Osteocyte (in vitro differentiated cells): ENCODE measurements around the gene COMMD8. TPM values are rescaled to one million over a fixed set of nuclear protein-coding genes. Genes with fewer than 3 reads are reported as not detected.

Source experiments
- DNase-seq: peaks from one replicate; pipeline ENCODE4 v3.0.0; 2021; ENCODE audit warnings: mixed read lengths; ENCODE audit not compliant: unreplicated experiment; ENCODE audit errors: extremely low spot score
- H3K27ac Mint-ChIP-seq: one replicate; pipeline ENCODE4 v1.8.0; 2021; ENCODE audit warnings: mild to moderate bottlenecking, mixed read lengths; ENCODE audit not compliant: unreplicated experiment
- H3K27me3 Mint-ChIP-seq: one replicate; pipeline ENCODE4 v1.8.0; 2021; ENCODE audit warnings: mixed read lengths; ENCODE audit not compliant: unreplicated experiment
- H3K36me3 Mint-ChIP-seq: one replicate; pipeline ENCODE4 v1.8.0; 2021; ENCODE audit warnings: mixed read lengths; ENCODE audit not compliant: unreplicated experiment
- H3K4me1 Mint-ChIP-seq: one replicate; pipeline ENCODE4 v1.8.0; 2021; ENCODE audit warnings: mixed read lengths; ENCODE audit not compliant: unreplicated experiment
- H3K4me3 Mint-ChIP-seq: one replicate; pipeline ENCODE4 v1.8.0; 2021; ENCODE audit warnings: mild to moderate bottlenecking, moderate library complexity, mixed read lengths; ENCODE audit not compliant: unreplicated experiment
- H3K9me3 Mint-ChIP-seq: one replicate; pipeline ENCODE4 v1.8.0; 2021; ENCODE audit warnings: mixed read lengths; ENCODE audit not compliant: unreplicated experiment
- total RNA-seq: library from RNA; stranded (reverse); gene quantifications from 2 replicates; pipeline ENCODE4 v1.2.1, GENCODE V29; 2021
- TF ChIP-seq, protein P1 (sequence below): fragments of 200-600 bp; sonication (generic); IDR thresholded peaks from 2 replicates; pipeline ENCODE4 v1.5.0; 2021; ENCODE audit warnings: antibody characterized with exemption, mild to moderate bottlenecking, moderate library complexity

COMMD8 gene
- total RNA-seq, 1 donor from 2014 or later: 14.7 TPM

DNA sequence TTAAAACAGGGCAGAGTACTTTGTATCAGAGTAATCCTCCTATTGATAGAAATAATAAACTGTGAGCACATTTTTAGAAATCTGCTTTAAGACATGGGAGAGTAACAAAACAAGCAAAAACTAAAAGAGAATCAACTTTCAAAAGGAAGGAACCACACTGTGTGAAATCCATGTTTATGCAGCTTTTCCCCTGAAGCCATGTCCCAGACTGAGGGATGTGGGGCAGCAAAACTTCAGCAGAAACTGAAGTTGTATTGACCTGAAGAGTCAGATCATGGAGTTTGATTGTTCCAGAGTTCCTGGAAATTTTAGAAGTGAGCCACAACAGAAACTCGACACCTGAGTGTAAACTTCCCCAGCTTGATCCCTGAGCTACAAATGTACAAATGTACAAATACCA lies 53.2 kb downstream of the COMMD8 start:
- DNase-seq: no peak
- Mint-ChIP-seq H3K4me3 (no peak overlapping the region), H3K27me3 (peaks cover 56% of the 10 kb centered on the region), H3K36me3 (no peaks in the 10 kb centered on the region), H3K9me3 (no peaks in the 10 kb centered on the region), H3K4me1 (peaks cover 8% of the 10 kb centered on the region), H3K27ac (peak overlapping the region; percentile 58)
- TF ChIP-seq, protein P1, sequence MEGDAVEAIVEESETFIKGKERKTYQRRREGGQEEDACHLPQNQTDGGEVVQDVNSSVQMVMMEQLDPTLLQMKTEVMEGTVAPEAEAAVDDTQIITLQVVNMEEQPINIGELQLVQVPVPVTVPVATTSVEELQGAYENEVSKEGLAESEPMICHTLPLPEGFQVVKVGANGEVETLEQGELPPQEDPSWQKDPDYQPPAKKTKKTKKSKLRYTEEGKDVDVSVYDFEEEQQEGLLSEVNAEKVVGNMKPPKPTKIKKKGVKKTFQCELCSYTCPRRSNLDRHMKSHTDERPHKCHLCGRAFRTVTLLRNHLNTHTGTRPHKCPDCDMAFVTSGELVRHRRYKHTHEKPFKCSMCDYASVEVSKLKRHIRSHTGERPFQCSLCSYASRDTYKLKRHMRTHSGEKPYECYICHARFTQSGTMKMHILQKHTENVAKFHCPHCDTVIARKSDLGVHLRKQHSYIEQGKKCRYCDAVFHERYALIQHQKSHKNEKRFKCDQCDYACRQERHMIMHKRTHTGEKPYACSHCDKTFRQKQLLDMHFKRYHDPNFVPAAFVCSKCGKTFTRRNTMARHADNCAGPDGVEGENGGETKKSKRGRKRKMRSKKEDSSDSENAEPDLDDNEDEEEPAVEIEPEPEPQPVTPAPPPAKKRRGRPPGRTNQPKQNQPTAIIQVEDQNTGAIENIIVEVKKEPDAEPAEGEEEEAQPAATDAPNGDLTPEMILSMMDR: no peak

DNA sequence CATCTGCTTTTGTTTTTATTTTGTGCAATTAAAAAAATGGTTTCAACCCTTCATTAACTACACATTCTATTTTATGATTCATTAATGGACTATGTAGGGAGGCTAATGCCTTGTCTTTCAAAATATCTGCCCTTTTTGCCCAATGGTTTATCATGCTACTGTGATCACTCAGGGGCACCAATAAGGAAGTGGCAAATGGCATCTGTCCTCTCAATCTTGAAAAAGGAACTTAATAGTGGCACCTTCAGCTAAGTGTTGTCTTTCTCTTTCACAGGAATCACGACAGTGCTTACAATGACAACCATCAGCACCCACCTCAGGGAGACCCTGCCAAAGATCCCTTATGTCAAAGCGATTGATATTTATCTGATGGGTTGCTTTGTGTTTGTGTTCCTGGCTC lies 57.1 kb downstream of the COMMD8 start:
- Mint-ChIP-seq H3K9me3 (no peaks in the 10 kb centered on the region), H3K4me1 (peaks cover 8% of the 10 kb centered on the region), H3K27me3 (peaks cover 55% of the 10 kb centered on the region), H3K36me3 (no peaks in the 10 kb centered on the region), H3K27ac (no peak overlapping the region), H3K4me3 (no peak overlapping the region)
- TF ChIP-seq, protein P1: no peak
- no peak for DNase-seq

Other genes starting within 250 kb of the COMMD8 start
- 36.2 and 41.6 TPM in 2 replicates for gene ATP10D, start 21.6 kb upstream of the COMMD8 start, total RNA-seq